SK-N-SH treated with all-trans-retinoic acid at 6 μM for 48 hours (cell line): ENCODE data around the gene INMT.

Experiments used
- ATAC-seq: fragments of 200-7000 bp; cut with Tn5 transposase; 3 replicates; pipeline ENCODE4 v1.9.1; 2020; ENCODE audit warnings: mild to moderate bottlenecking, moderate library complexity
- CSDC2 ChIP-seq: fragments of 250-450 bp; sonication (Bioruptor Pico); IDR thresholded peaks from 2 replicates; pipeline ENCODE4 v1.5.0; 2020; ENCODE audit warnings: mild to moderate bottlenecking, moderate library complexity
- CSRNP3 ChIP-seq: fragments of 250-450 bp; sonication (Bioruptor Pico); IDR thresholded peaks from 2 replicates; pipeline ENCODE4 v1.5.1; 2021; ENCODE audit warnings: mild to moderate bottlenecking, moderate library complexity
- ESRRG ChIP-seq: fragments of 250-450 bp; sonication (Bioruptor Pico); IDR thresholded peaks from 2 replicates; pipeline ENCODE4 v1.6.1; 2021; ENCODE audit warnings: mild to moderate bottlenecking
- GLIS3 ChIP-seq: fragments of 250-450 bp; sonication (Bioruptor Pico); IDR thresholded peaks from 2 replicates; pipeline ENCODE4 v1.5.0; 2020; ENCODE audit warnings: mild to moderate bottlenecking, moderate library complexity
- ISL1 ChIP-seq: fragments of 250-450 bp; sonication (Bioruptor Pico); IDR thresholded peaks from 2 replicates; pipeline ENCODE4 v2.1.2; 2022; ENCODE audit warnings: mild to moderate bottlenecking, moderate library complexity
- OSR1 ChIP-seq: fragments of 250-450 bp; sonication (Bioruptor Pico); IDR thresholded peaks from 2 replicates; pipeline ENCODE4 v1.8.0; 2022; ENCODE audit warnings: moderate library complexity, mild to moderate bottlenecking, inconsistent platforms
- PATZ1 ChIP-seq: fragments of 250-450 bp; sonication (Bioruptor Pico); IDR thresholded peaks from 2 replicates; pipeline ENCODE4 v1.8.0; 2020; ENCODE audit warnings: mild to moderate bottlenecking, moderate library complexity, borderline replicate concordance
- POU6F1 ChIP-seq: fragments of 250-450 bp; sonication (Bioruptor Pico); IDR thresholded peaks from 2 replicates; pipeline ENCODE4 v1.8.0; 2021; ENCODE audit warnings: low read depth, mild to moderate bottlenecking, moderate library complexity, borderline replicate concordance
- PPARA ChIP-seq: fragments of 250-450 bp; sonication (Bioruptor Pico); IDR thresholded peaks from 2 replicates; pipeline ENCODE4 v1.5.0; 2020; ENCODE audit warnings: mild to moderate bottlenecking, borderline replicate concordance
- TSHZ2 ChIP-seq: fragments of 250-450 bp; sonication (Bioruptor Pico); IDR thresholded peaks from 2 replicates; pipeline ENCODE4 v1.5.0; 2020; ENCODE audit warnings: mild to moderate bottlenecking, moderate library complexity
- ZC3H10 ChIP-seq: fragments of 250-450 bp; sonication (Bioruptor Pico); IDR thresholded peaks from 2 replicates; pipeline ENCODE4 v1.5.1; 2021; ENCODE audit warnings: mild to moderate bottlenecking, moderate library complexity
- ZFP3 ChIP-seq: fragments of 250-450 bp; sonication (Bioruptor Pico); IDR thresholded peaks from 2 replicates; pipeline ENCODE4 v1.5.0; 2020; ENCODE audit warnings: mild to moderate bottlenecking, moderate library complexity
- ZFP30 ChIP-seq: fragments of 450-650 bp; formaldehyde crosslinking; IDR thresholded peaks from 2 replicates; pipeline ENCODE4 v1.5.0; 2022; ENCODE audit warnings: mild to moderate bottlenecking, moderate library complexity
- ZNF565 ChIP-seq: fragments of 450-650 bp; formaldehyde crosslinking; conservative IDR thresholded peaks from 2 replicates; pipeline ENCODE4 v1.5.0; 2020; ENCODE audit warnings: low read depth, mild to moderate bottlenecking, moderate library complexity
- ZNF70 ChIP-seq: fragments of 450-650 bp; formaldehyde crosslinking; IDR thresholded peaks from 2 replicates; pipeline ENCODE4 v1.5.0; 2020; ENCODE audit warnings: mild to moderate bottlenecking, moderate library complexity
- ZNF8 ChIP-seq: fragments of 450-650 bp; formaldehyde crosslinking; IDR thresholded peaks from 2 replicates; pipeline ENCODE4 v1.5.0; 2020; ENCODE audit warnings: mild to moderate bottlenecking, moderate library complexity

Gene INMT

GRCh38 chr7:30732606-30733005 lies 19.3 kb upstream of the INMT start (continued):
- TF ChIP-seq OSR1 (CRISPR knock-in tag) (no peak), PATZ1 (CRISPR knock-in tag) (no peak)
- TF ChIP-seq, all 23 proteins: peak for 0

- TF ChIP-seq ZNF565 (CRISPR knock-in tag) (no peak), CSRNP3 (CRISPR knock-in tag) (no peak)
- no peak for ATAC-seq
Observed at GRCh38 chr7:30733216-30733615, 18.7 kb upstream of the INMT start.

GRCh38 chr7:30733691-30734090 lies 18.2 kb upstream of the INMT start:
- ATAC-seq = no peak
- TF ChIP-seq OSR1 (CRISPR knock-in tag) = no peak
- no peak for TF ChIP-seq ZFP3 (CRISPR knock-in tag)
- no peak for TF ChIP-seq ISL1 (CRISPR knock-in tag)
- no peak for TF ChIP-seq ZFP30 (CRISPR knock-in tag)

- no peak for ATAC-seq
Observed at GRCh38 chr7:30734497-30734896, 17.4 kb upstream of the INMT start.

GRCh38 chr7:30735631-30736030 lies 16.3 kb upstream of the INMT start:
- ATAC-seq = no peak
- no peak for TF ChIP-seq ZNF565 (CRISPR knock-in tag)
- TF ChIP-seq CSDC2 (CRISPR knock-in tag) = no peak
- no peak for TF ChIP-seq ZFP30 (CRISPR knock-in tag)
- no peak for TF ChIP-seq ZNF70 (CRISPR knock-in tag)
- no peak for TF ChIP-seq PATZ1 (CRISPR knock-in tag)
- TF ChIP-seq, all 23 proteins: peak for 0

More at GRCh38 chr7:30734497-30734896, 17.4 kb upstream of the INMT start:
- no peak for TF ChIP-seq ESRRG (CRISPR knock-in tag)
- no peak for TF ChIP-seq ZNF8 (CRISPR knock-in tag)
- TF ChIP-seq ZNF565 (CRISPR knock-in tag) = no peak
- TF ChIP-seq ZC3H10 (CRISPR knock-in tag) = no peak
- no peak for TF ChIP-seq PPARA (CRISPR knock-in tag)
- TF ChIP-seq POU6F1 (CRISPR knock-in tag) = no peak
- no peak for TF ChIP-seq ZFP3 (CRISPR knock-in tag)
- TF ChIP-seq CSRNP3 (CRISPR knock-in tag) = no peak
- TF ChIP-seq, all 23 proteins: peak for 0

GRCh38 chr7:30736291-30736690 lies 15.6 kb upstream of the INMT start:
- no peak for ATAC-seq
- TF ChIP-seq TSHZ2 (CRISPR knock-in tag) = no peak
- no peak for TF ChIP-seq ISL1 (CRISPR knock-in tag)
- no peak for TF ChIP-seq GLIS3 (CRISPR knock-in tag)
- TF ChIP-seq PATZ1 (CRISPR knock-in tag) = no peak
- no peak for TF ChIP-seq ZC3H10 (CRISPR knock-in tag)
- TF ChIP-seq POU6F1 (CRISPR knock-in tag) = no peak
- no peak for TF ChIP-seq ZNF8 (CRISPR knock-in tag)
- no peak for TF ChIP-seq OSR1 (CRISPR knock-in tag)
